IPS DF 4.7 (cell line): Measurements from ENCODE around the gene MYBPC1.

Experiments
- DNase-seq: peaks from one replicate; pipeline ENCODE4 v3.0.0-alpha.2; 2013; ENCODE audit warnings: low spot score; ENCODE audit errors: extremely low read depth

MYBPC1 gene

GRCh38 chr12:101598483-101598882 lies 3.7 kb downstream of the MYBPC1 start:
- DNase-seq = no peak

- no peak for DNase-seq
Observed at GRCh38 chr12:101599311-101599710, 4.5 kb downstream of the MYBPC1 start.

- no peak for DNase-seq
Observed at GRCh38 chr12:101599771-101600484, 5.2 kb downstream of the MYBPC1 start.

- no peak for DNase-seq
Observed at GRCh38 chr12:101604132-101604531, 9.4 kb downstream of the MYBPC1 start.

GRCh38 chr12:101607894-101608293 lies 13.1 kb downstream of the MYBPC1 start:
- DNase-seq = no peak

- DNase-seq = no peak
Observed at GRCh38 chr12:101608301-101609133, 13.7 kb downstream of the MYBPC1 start.

- DNase-seq = no peak
Observed at GRCh38 chr12:101609198-101609597, 14.4 kb downstream of the MYBPC1 start.

- no peak for DNase-seq
Observed at GRCh38 chr12:101612160-101612916, 17.6 kb downstream of the MYBPC1 start.

- DNase-seq = no peak
Observed at GRCh38 chr12:101616027-101616494, 21.3 kb downstream of the MYBPC1 start.

- DNase-seq = no peak
Observed at GRCh38 chr12:101619026-101619786, 24.4 kb downstream of the MYBPC1 start.

- no peak for DNase-seq
Observed at GRCh38 chr12:101619858-101620761, 25.3 kb downstream of the MYBPC1 start.

- DNase-seq = no peak
Observed at GRCh38 chr12:101620762-101621133, 26.0 kb downstream of the MYBPC1 start.

GRCh38 chr12:101628676-101629075 lies 33.9 kb downstream of the MYBPC1 start:
- DNase-seq = no peak

- DNase-seq = no peak
Observed at GRCh38 chr12:101634724-101635123, 40.0 kb downstream of the MYBPC1 start.

- DNase-seq = no peak
Observed at GRCh38 chr12:101637936-101638335, 43.2 kb downstream of the MYBPC1 start.

GRCh38 chr12:101642115-101643067 lies 47.6 kb downstream of the MYBPC1 start:
- DNase-seq = peak; percentile 76

GRCh38 chr12:101647711-101648110 lies 52.9 kb downstream of the MYBPC1 start:
- DNase-seq = no peak

- no peak for DNase-seq
Observed at GRCh38 chr12:101648195-101648594, 53.4 kb downstream of the MYBPC1 start.
